Measurements from ENCODE around the gene OLAH. TPM values are rescaled to one million over a fixed set of nuclear protein-coding genes. Genes with fewer than 3 reads are reported as not detected.

The OLAH gene
- total RNA-seq, 1 experiment from 2014 or later, result 1.4 TPM

DNA sequence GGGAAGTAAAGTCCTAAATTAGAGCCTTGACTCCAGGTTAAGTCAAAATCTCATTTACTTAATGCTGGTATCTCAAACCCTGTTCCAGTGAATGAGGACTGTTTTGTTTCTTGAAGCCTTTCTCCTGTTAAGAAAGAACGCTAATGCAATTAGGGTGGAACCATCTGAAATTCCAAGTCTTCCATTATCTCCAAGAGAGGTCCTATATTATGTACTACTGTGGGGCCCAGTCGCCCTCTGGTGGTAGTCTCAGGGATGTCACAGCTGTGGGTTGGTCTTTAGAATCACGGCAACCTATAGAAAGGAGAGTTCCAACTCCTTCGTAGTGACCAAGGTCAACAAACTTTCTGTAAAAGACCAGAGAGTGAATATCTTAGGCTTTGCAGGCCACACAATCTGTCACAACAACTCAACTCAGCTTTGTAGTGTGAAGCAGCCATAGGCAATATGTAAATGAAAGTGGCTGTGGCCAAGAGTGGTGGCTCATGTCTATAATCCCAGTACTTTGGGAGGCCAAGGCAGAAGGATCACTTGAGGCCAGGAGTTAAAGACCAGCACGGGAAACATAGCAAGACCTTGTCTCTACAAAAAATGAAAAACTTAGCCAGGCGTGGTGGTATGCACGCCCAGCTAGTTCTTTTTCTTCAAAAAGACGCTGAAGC lies 62.7 kb downstream of the OLAH start:
- peak; percentile 79 for DNase-seq (ENCODE audit: unreplicated experiment)
- no peak overlapping the region for H3K4me3 Mint-ChIP-seq (ENCODE audit: unreplicated experiment)
- BruUV-seq (replicated peaks), result no TSS peak
- no peaks in the 10 kb centered on the region for H3K27me3 Mint-ChIP-seq (ENCODE audit: insufficient read depth, unreplicated experiment)
- H3K9me3 Mint-ChIP-seq (ENCODE audit: unreplicated experiment), result no peaks in the 10 kb centered on the region
- ChIA-PET POLR2A (interaction anchor here (0.6 to 1.8 kb wide), 5 partner anchors 9 to 268 kb away, joined by 3 to 6 read pairs (median 4); partner anchors contain the start of genes CDNF, DCLRE1C, HSPA14 and MSANTD7), CTCF (interaction anchor here (0.6 to 2.8 kb wide), 15 partner anchors 8 to 229 kb away, joined by 3 to 17 read pairs (median 4); partner anchors contain the start of genes DCLRE1C, RPP38 and SUV39H2)
- no peaks in the 10 kb centered on the region for H3K4me1 Mint-ChIP-seq (ENCODE audit: insufficient read depth, unreplicated experiment)
- intact Hi-C loops (cut with micrococcal nuclease), result loop anchor here (5.0 kb wide), 3 partner anchors 154 to 266 kb away; partner anchors contain the start of genes DCLRE1C, FAM171A1 and SUV39H2
- TF ChIP-seq, protein P1, sequence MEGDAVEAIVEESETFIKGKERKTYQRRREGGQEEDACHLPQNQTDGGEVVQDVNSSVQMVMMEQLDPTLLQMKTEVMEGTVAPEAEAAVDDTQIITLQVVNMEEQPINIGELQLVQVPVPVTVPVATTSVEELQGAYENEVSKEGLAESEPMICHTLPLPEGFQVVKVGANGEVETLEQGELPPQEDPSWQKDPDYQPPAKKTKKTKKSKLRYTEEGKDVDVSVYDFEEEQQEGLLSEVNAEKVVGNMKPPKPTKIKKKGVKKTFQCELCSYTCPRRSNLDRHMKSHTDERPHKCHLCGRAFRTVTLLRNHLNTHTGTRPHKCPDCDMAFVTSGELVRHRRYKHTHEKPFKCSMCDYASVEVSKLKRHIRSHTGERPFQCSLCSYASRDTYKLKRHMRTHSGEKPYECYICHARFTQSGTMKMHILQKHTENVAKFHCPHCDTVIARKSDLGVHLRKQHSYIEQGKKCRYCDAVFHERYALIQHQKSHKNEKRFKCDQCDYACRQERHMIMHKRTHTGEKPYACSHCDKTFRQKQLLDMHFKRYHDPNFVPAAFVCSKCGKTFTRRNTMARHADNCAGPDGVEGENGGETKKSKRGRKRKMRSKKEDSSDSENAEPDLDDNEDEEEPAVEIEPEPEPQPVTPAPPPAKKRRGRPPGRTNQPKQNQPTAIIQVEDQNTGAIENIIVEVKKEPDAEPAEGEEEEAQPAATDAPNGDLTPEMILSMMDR (IDR thresholded peaks at IDR 0.05; ENCODE audit: unreplicated experiment), result peak; percentile 83
- no peak overlapping the region for H3K27ac Mint-ChIP-seq (ENCODE audit: low read depth, unreplicated experiment)
- peaks cover 71% of the 10 kb centered on the region for H3K36me3 Mint-ChIP-seq (ENCODE audit: insufficient read depth, unreplicated experiment)

DNA sequence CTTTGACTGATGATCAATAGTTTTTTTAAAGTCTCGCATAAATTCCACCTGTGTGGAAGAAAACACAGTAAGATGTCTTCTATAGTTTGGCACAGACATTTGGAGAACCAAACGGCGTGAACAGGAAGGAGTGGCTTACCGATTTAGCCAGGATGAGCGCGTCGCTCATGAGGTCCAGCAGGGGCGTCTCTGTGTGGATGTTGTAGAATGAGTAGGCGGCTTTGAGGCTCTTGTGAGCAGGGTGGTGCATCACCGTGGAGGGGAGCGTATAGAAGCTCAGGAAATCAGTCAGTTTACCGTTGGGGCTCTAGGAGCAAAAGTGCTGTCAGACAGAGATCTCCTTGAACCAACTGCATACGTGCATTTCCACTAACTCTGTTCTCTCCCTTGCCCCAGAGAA lies 68.9 kb downstream of the OLAH start:
- TF ChIP-seq, protein P1 (IDR thresholded peaks at IDR 0.05; ENCODE audit: unreplicated experiment), result no peak
- Mint-ChIP-seq H3K4me1 (ENCODE audit: insufficient read depth, unreplicated experiment) (no peaks in the 10 kb centered on the region), H3K27ac (ENCODE audit: low read depth, unreplicated experiment) (no peak overlapping the region), H3K4me3 (ENCODE audit: unreplicated experiment) (no peak overlapping the region), H3K36me3 (ENCODE audit: insufficient read depth, unreplicated experiment) (peaks cover 28% of the 10 kb centered on the region), H3K27me3 (ENCODE audit: insufficient read depth, unreplicated experiment) (no peaks in the 10 kb centered on the region), H3K9me3 (ENCODE audit: unreplicated experiment) (no peaks in the 10 kb centered on the region)
- ChIA-PET CTCF (interaction anchor here (0.5 to 1.2 kb wide), 3 partner anchors 9 to 121 kb away, joined by 3 to 4 read pairs (median 3); no protein-coding TSS in a partner anchor), POLR2A (no interaction called here)
- intact Hi-C loops (cut with micrococcal nuclease), result no loop called here
- DNase-seq (ENCODE audit: unreplicated experiment), result no peak
- BruUV-seq (replicated peaks), result no TSS peak

DNA sequence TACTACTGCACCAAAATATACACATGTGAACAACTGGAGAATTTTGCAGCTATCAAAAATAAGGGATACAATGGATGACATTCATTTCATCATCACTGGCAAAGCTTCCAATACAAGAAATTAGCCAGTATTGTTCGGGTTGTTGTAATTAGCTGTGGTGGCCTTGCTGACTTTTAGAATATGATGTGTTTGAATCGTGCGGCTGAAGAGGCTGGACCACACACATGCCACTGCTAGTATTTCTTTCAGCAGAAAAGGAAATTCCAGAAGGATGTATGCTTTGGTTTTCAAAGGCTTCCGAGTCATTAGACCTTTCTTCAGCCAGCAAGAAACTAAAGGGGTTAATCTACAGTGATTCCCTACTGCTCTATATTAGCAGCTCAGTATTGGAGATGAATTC lies 70.0 kb downstream of the OLAH start:
- CTCF ChIA-PET, result interaction anchor here (0.7 to 1.9 kb wide), 3 partner anchors 8 to 76 kb away, joined by 3 to 4 read pairs (median 3); no protein-coding TSS in a partner anchor
- H3K27ac Mint-ChIP-seq (ENCODE audit: low read depth, unreplicated experiment), result no peak overlapping the region
- intact Hi-C loops (cut with micrococcal nuclease), result no loop called here
- no peaks in the 10 kb centered on the region for H3K27me3 Mint-ChIP-seq (ENCODE audit: insufficient read depth, unreplicated experiment)
- no peak overlapping the region for H3K4me3 Mint-ChIP-seq (ENCODE audit: unreplicated experiment)
- peaks cover 21% of the 10 kb centered on the region for H3K36me3 Mint-ChIP-seq (ENCODE audit: insufficient read depth, unreplicated experiment)
- no TSS peak for BruUV-seq (replicated peaks)
- no peak for DNase-seq (ENCODE audit: unreplicated experiment)
- POLR2A ChIA-PET, result interaction anchor here (1.0 kb wide), 1 partner anchor 11 kb away, joined by 3 read pairs; no protein-coding TSS in a partner anchor
- TF ChIP-seq, protein P1 (IDR thresholded peaks at IDR 0.05; ENCODE audit: unreplicated experiment), result no peak
- no peaks in the 10 kb centered on the region for H3K4me1 Mint-ChIP-seq (ENCODE audit: insufficient read depth, unreplicated experiment)
- no peaks in the 10 kb centered on the region for H3K9me3 Mint-ChIP-seq (ENCODE audit: unreplicated experiment)

DNA sequence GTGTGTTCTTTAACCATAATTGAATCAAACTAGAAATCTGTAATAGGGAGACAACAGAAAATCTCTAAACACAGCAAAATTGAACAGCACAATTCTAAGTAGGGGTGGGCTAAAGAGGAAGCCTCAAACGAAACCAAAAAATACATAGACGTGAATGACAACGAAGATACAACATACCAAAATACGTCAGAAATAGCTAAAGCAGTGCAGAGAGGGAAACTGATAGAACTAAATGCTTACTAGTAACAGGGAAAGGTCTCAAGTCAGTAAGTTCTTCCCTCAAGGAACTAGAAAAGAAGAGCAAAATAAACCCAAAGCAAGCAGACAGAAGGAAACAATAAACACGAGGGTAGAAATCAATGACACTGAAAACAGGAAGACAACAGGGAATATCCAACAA lies 72.5 kb downstream of the OLAH start:
- BruUV-seq (replicated peaks), result no TSS peak
- ChIA-PET CTCF (interaction anchor here (0.5 to 1.7 kb wide), 2 partner anchors 9 to 30 kb away, joined by 3 to 4 read pairs; no protein-coding TSS in a partner anchor), POLR2A (interaction anchor here (1.3 kb wide), 1 partner anchor 51 kb away, joined by 4 read pairs; no protein-coding TSS in a partner anchor)
- no peaks in the 10 kb centered on the region for H3K27me3 Mint-ChIP-seq (ENCODE audit: insufficient read depth, unreplicated experiment)
- peaks cover 10% of the 10 kb centered on the region for H3K36me3 Mint-ChIP-seq (ENCODE audit: insufficient read depth, unreplicated experiment)
- H3K9me3 Mint-ChIP-seq (ENCODE audit: unreplicated experiment), result no peaks in the 10 kb centered on the region
- intact Hi-C loops (cut with micrococcal nuclease), result no loop called here
- no peak for DNase-seq (ENCODE audit: unreplicated experiment)
- H3K27ac Mint-ChIP-seq (ENCODE audit: low read depth, unreplicated experiment), result no peak overlapping the region
- no peak overlapping the region for H3K4me3 Mint-ChIP-seq (ENCODE audit: unreplicated experiment)
- TF ChIP-seq, protein P1 (IDR thresholded peaks at IDR 0.05; ENCODE audit: unreplicated experiment), result no peak
- no peaks in the 10 kb centered on the region for H3K4me1 Mint-ChIP-seq (ENCODE audit: insufficient read depth, unreplicated experiment)
